Measurements from ENCODE around the gene DLEC1. TPM values are rescaled to one million over a fixed set of nuclear protein-coding genes. Genes with fewer than 3 reads are reported as not detected.

DLEC1 gene
- total RNA-seq, 4 donors from 2014 or later: 3.7 to 96.0 (median 7.1) TPM

- H3K4me1 ChIP-seq: no peaks in the 10 kb centered on the region
- DNase-seq (ENCODE audit: low spot score in 2 of 2): no peak
- peaks cover 2 to 100% (median 38%) of the 10 kb centered on the region in 3 donors for H3K36me3 ChIP-seq
- 92 to 95% methylated on average over 11 of the region's 11 CpGs for WGBS, 2 donors
- no peaks in the 10 kb centered on the region for H3K9me3 ChIP-seq
- no peaks in the 10 kb centered on the region for H3K27me3 ChIP-seq
- TF ChIP-seq EP300 (IDR thresholded peaks at IDR 0.05) (no peak), POLR2A (IDR thresholded peaks at IDR 0.05) (no peak), CTCF (IDR thresholded peaks at IDR 0.05) (no peak)
- no peak overlapping the region for H3K27ac ChIP-seq
- H3K4me3 ChIP-seq: no peak overlapping the region
Observed at GRCh38 chr3:38125305-38126120, 86.5 kb downstream of the DLEC1 start.

DNA sequence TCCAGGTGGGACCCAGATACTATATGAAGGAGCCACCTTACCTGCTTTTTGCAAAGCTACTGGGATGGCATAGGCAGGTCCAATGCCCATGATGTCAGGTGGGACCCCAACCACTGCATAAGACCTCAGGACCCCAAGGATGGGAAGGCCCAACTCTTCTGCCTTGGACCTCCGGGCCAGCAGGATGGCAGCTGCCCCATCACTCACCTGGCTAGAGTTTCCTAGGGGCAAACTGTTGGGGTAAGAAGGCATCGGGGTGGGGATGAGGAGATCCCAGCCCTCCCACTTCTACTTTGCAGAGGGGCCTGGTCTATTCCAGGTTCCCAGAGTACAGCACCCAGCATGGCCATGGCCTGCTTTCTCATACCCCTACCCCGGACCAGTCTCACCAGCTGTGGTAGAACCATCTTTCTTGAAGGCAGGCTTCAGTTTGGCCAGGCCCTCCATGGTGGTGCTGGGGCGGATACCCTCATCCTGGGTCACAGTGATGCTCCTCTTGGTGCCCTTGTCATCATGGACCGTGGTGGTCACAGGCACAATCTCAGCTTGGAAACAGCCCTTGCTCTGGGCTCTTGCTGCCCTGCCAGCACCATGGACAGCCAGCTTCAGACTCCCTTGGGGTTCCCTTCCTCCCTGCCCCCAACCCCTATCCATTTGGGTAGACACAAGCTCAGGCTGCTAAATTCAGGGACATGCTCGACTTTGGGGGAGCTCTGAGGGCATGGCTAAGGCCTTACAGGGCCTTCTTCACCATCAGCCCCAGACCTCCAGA lies 87.3 kb downstream of the DLEC1 start:
- Histone ChIP-seq H3K36me3 (peaks cover 2 to 100% (median 38%) of the 10 kb centered on the region in 3 donors), H3K9me3 (no peaks in the 10 kb centered on the region), H3K4me1 (no peaks in the 10 kb centered on the region), H3K27ac (no peak overlapping the region), H3K27me3 (no peaks in the 10 kb centered on the region), H3K4me3 (no peak overlapping the region)
- 97 to 98% methylated on average over 4 to 6 of the region's 6 CpGs for WGBS, 2 donors
- DNase-seq (ENCODE audit: low spot score in 2 of 2): no peak
- no peak for TF ChIP-seq EP300 (IDR thresholded peaks at IDR 0.05)

DNA sequence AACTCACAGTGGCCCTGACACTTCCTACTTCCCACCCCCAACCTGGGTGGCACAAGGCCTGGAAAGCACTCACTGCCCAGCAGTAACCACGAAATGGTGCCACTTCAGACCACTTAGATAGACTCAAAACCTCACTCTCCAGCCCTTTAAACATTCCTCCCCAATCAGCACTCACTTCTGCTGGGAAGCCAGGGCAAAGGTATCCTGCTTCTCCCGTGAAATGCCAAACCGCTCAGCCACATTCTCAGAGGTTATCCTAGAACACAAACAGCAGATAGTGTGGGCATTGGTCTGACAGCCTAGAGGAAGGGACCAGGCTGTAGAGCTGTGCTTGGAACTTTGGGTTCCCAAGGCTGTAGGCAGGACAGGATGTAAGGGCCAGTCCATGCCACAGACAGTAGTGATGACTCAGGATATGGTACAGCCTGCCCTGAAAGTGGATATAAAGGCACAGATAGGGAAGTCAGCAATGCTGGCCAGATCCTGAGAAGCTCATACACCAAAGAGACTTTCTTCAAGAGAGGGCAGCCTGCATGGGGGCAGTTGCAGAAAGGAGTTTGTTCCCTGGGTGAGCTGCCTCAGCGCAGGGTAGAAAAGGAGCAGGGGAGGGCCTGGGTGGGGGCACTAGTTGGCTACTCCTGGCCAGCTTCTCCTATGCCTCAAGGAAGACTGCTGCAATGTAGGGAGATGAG lies 88.7 kb downstream of the DLEC1 start:
- no peak overlapping the region for H3K4me3 ChIP-seq
- no peaks in the 10 kb centered on the region for H3K9me3 ChIP-seq
- peaks cover 0 to 2% (median 0%) of the 10 kb centered on the region in 4 donors for H3K4me1 ChIP-seq
- H3K27me3 ChIP-seq: no peaks in the 10 kb centered on the region
- 92 to 100% methylated on average over 4 of the region's 4 CpGs for WGBS, 2 donors
- peaks cover 2 to 100% (median 30%) of the 10 kb centered on the region in 3 donors for H3K36me3 ChIP-seq
- no peak overlapping the region for H3K27ac ChIP-seq
- TF ChIP-seq POLR2A (IDR thresholded peaks at IDR 0.05): no peak
- TF ChIP-seq CTCF (IDR thresholded peaks at IDR 0.05): no peak
- TF ChIP-seq EP300 (IDR thresholded peaks at IDR 0.05): no peak
- no peak for DNase-seq (ENCODE audit: low spot score in 2 of 2)

GRCh38 chr3:38128303-38128655 lies 89.3 kb downstream of the DLEC1 start:
- no peak for DNase-seq (ENCODE audit: low spot score in 2 of 2)
- 88 to 95% methylated on average over 1 of the region's 1 CpG for WGBS, 2 donors
- Histone ChIP-seq H3K27me3 (no peaks in the 10 kb centered on the region), H3K4me3 (no peak overlapping the region), H3K4me1 (peaks cover 0 to 5% (median 0%) of the 10 kb centered on the region in 4 donors), H3K36me3 (peaks cover 2 to 100% (median 30%) of the 10 kb centered on the region in 3 donors), H3K27ac (no peak overlapping the region), H3K9me3 (no peaks in the 10 kb centered on the region)
- TF ChIP-seq CTCF (IDR thresholded peaks at IDR 0.05) (no peak), EP300 (IDR thresholded peaks at IDR 0.05) (no peak)

GRCh38 chr3:38129058-38129457 lies 90.0 kb downstream of the DLEC1 start:
- no peak for DNase-seq (ENCODE audit: low spot score in 2 of 2)
- Histone ChIP-seq H3K4me3 (no peak overlapping the region), H3K36me3 (peaks cover 2 to 100% (median 30%) of the 10 kb centered on the region in 3 donors), H3K27ac (no peak overlapping the region), H3K9me3 (no peaks in the 10 kb centered on the region), H3K4me1 (peaks cover 0 to 11% (median 0%) of the 10 kb centered on the region in 4 donors), H3K27me3 (no peaks in the 10 kb centered on the region)
- TF ChIP-seq POLR2A (IDR thresholded peaks at IDR 0.05): no peak
- no peak for TF ChIP-seq EP300 (IDR thresholded peaks at IDR 0.05)
- no peak for TF ChIP-seq CTCF (IDR thresholded peaks at IDR 0.05)
- 92 to 100% methylated on average over 5 of the region's 5 CpGs for WGBS, 2 donors

Measured in tibial nerve (tissue), 4 donors.